GM19372 (cell line): ENCODE measurements around the gene FHAD1.

Experiments used
- ATAC-seq: cut with Tn5 transposase; IDR thresholded peaks from one replicate; pipeline ENCODE4 v1.9.1; 2021; ENCODE audit warnings: mild to moderate bottlenecking, low read depth, moderate library complexity; ENCODE audit not compliant: unreplicated experiment

FHAD1 gene

DNA sequence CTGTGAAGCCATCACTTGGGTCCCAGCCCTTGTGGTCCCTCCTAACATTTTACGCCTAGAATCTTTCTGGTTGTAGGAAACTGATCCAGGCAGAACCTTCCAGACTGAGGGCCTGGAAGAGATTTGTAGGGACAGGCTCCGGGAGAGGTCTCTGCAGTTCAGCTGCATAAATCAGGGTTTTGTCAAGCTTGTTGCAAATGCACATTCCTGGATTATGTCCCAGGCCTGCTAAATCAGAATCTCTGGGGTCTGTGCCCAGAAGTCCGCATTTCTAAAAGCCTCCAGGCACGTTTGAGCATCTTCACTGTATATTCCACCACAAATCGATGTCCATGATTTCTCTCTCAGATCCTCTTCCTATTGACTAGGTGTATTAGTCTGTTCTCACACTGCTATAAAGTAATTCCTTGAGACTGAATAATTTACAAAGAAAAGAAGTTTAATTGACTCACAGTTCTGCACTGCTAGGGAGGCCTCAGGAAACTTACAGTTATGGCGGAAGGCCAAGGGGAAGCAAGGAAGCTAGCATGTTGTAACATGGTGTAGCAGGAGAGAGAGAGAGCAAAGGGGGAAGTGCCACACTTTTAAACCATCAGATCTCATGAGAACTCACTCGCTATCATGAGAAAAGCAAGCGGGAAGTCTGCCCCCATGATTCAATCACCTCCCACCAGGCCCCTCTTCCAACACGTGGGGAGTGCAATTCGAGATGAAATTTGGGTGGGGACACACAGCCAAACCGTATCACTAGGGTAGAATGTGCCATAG, 1.2 kb upstream of the FHAD1 start:
- no peak for ATAC-seq

DNA sequence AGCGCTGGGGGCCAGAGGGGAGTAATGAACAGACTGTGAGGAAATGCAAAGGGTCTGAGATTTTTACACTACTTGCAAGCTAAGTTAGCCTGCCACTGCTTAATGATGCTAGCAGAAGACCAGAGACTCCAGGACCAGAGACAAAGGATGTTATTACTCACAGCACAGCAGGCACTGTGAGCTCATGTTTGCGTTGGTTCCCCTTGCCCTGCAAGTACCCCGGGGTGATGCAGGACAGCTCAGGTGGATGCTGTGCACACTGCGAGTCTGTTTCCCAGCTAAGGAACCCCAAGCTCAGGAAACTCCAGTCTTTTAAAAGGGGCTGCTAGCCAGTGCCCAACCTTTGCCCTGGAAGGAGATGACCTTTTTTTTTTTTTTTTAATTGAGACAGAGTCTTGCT, 1.2 kb downstream of the FHAD1 start:
- no peak for ATAC-seq

DNA sequence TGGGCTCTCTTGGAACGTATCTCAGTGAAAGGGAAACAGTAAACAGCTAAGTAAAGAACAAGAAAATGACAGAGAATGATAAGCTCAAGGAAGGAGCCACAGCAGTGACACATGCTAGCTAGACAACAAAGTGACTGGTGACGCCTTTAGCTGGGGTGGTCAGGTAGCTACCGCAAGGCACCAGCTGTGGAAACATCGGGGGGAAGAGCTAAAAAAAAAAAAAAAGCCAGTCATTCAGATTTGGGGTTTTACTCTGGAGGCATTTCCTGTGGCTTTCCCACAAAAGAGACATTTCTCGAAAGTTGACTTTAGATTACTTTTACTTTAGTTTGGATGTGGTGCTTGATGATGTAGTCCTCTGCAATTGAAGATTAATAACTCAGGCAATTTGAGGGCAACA, 2.1 kb downstream of the FHAD1 start:
- ATAC-seq: no peak

DNA sequence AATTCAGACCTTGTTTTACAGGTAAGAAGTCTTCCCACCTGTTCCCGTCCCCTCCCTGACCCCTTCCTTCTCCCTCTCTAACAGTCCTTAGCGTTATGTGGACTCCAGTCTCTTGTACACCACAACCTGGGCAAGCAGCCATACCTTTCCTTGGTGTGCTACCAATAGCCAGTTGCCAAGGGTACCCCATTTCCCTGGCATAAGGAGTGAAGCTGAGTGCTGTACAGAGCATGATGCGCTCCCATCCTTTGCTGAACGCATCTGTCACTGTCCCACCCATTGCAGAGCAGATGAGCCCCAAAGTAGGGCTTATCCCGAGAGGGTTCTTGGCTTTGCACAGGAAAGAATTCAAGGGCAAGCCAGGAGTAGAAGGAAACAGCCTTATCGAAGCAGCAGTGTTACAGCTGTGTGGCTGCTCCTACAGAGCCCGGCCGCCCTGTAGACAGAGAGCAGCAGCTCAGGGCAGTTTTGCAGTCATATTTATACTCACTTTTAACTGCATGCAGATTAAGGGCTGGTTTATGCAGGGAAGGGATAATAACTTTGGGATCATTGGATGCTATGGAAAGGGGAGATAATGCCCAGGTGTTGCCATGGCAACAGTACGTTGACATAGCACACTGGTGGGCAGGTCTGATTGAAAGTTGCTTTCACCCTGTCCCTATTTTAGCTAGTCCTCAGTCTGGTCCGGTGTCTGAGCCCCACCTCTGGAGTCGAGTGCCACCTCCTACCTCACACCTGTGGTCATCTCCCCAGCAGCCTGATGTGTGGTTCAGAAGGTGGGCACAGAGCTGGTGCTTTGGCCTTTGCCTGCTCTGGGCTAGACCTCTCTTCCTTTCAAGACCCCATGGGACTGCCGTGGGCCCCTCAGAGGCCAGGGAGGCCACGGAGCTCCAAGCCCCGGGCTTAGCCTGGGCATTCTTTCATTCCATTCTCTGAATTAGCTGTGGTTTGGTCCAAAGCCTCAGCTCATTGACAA, 5.1 kb downstream of the FHAD1 start:
- no peak for ATAC-seq

DNA sequence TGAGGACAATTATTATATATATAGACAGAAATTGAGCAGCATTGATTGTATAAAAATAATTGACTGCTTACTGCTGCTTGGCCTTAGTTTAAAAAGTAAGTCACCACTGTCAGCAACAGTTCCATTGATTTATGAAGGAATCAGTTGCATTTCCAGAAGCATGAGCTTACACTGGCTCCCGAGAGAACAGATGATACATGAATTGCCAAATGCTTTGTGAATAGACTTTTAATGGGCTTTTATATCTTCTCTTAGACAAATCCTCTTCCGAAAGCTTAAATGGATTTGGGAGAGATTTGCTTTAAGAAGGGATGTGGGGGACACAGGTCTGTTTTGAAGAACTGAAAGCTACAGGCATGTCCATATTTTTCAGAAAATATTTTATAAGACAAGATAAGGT, 7.5 kb downstream of the FHAD1 start:
- no peak for ATAC-seq

DNA sequence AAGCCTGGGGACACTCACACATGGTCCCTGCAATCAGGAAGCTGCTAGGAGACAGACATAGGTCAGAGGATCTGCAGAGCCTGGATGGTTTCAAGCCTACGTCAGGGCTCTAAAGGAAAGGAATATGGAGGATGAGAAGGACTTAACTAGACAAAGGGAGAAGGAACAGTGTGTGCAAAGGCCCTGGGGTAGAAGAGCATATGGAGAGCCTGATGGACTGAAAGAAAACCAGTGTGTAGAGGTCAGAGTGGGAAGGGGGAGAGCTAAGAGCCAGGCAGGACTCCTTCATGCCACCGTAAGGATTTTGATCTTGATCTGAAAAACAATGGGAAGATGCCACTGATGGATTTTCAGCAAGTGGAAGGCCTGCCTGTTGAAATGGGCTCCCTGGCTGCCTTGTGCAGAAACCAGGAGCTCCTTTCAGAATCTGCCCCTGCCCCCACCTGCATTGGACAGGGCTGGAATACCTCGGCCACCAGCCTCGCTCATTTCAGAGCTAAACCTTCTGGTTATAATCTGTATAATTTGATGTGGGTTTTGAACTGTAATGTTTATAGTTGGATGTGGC, 8.6 kb downstream of the FHAD1 start:
- no peak for ATAC-seq

DNA sequence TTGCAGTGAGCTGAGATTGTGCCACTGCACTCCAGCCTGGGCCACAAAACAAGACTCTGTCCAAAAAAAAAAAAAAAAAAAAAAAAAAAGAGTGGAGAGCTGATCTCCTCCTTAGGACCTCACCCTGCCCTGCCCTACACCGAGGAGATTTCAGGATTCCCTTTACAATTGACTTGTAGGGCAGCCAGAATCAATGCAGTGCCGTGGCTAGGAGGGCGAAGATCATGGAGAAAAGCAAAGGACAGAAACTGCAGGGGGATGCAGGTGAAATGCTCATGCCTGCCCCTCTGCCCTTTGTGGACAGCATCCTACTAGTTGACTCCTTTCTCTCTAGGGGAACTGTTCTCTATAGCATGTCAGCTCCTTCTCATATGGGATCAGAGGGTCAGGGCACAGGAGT, 9.6 kb downstream of the FHAD1 start:
- no peak for ATAC-seq

DNA sequence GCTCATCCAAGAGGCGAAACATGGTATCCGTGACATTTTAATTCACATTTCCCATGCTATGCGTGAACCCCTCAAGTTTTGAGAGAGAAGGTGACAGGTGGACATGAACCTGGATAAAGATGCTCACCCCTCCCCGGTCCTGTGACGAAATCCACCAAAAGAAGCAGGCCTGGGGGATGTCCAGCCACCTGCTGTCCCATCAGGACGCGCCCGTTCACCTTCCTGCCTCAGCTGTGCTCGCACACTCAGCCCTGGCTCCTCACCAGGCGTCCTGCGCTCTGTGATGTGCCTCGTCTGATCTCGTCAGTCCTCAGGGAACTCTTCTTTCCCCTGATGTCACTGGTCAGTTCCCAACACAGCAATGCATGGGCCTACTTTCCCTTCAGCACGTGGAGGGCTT, 10.3 kb downstream of the FHAD1 start:
- no peak for ATAC-seq

DNA sequence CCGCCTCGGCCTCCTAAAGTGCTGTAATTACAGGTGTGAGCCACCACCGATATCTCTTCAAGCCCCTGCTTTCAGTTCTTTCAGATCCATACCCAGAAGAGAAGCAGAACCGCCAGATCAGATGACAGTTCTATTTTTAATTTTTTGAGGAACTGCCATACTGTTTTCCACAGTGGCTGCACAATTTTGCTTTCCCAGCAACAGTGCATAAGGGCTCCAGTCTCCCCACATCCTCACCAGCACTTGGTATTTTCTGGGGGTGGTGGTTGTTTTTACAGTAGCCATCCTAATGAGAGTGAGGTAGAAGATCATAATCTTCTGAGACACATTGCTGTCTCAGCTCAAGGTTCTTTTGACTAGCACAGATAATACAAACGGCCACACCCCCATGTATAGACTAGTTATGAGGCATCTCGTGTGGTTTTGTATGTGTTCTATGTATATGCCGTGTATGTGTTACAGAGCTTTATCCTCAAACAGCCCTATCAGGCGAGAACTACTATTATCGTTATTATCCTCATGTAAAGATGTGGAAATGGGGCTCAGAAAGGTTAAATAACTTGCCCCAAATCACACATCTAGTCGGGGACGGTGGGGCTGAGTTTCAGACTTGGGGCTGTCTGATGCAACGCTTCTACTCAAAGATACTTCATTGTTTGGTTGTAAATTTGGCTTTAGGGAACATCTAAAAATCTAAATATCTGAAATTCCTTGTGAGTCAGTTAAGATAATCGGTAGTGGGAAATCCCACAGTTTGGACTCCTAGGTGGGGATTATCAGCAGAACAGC, 12.0 kb downstream of the FHAD1 start:
- ATAC-seq: no peak

DNA sequence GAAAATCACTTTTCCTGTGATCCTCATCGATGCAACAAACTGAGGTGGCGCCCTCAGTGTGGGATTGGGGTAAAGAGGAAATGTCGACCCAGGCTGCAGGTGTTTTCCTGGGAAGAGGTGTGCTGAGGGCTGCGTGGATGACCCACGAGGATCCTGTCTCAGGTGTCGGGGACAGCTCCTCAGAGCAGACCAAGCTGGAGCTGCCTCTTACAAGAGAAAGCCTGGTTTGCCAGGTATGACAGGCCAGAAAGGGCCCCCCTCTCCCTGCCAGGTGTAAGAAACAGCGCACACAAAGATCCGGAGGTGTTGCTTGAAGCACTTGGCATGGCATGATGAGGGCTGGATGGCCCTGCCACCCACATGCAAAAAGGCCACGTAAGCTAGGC, 12.6 kb downstream of the FHAD1 start:
- no peak for ATAC-seq

DNA sequence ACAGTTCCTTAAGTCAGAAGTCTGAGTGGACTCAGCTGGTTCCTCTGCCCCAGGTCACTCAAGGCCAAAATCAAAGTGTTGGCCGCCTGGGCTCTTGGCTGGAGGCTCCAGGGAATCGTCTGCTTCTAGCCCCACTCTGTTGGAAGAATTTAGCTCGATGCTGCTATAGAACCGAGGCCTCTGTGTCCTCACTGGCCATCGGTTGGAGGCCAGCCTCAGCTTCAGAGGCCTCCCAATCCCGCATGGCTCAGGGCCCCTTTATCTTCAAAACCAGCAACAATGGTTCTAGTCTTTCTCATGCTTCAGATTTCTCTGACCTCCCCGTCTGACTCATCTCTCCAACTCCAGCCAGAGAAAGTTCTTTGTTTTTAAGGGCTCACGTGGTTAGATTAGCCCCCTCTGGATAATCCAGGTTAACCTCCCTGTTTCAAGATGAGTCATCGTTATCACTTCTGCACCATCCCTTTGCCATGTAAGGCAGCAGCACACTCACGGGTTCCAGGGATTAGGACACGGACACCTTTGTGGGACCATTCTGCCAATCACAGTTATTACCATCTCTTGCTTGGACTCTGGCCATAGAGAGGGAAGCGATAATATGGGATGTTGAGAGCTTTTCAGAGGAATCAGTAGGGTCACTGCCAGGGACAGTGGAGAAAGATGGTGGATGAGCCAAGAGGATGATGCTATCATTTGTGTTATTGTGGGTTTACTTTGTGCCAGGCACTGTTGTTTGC, 13.6 kb downstream of the FHAD1 start:
- ATAC-seq: no peak

DNA sequence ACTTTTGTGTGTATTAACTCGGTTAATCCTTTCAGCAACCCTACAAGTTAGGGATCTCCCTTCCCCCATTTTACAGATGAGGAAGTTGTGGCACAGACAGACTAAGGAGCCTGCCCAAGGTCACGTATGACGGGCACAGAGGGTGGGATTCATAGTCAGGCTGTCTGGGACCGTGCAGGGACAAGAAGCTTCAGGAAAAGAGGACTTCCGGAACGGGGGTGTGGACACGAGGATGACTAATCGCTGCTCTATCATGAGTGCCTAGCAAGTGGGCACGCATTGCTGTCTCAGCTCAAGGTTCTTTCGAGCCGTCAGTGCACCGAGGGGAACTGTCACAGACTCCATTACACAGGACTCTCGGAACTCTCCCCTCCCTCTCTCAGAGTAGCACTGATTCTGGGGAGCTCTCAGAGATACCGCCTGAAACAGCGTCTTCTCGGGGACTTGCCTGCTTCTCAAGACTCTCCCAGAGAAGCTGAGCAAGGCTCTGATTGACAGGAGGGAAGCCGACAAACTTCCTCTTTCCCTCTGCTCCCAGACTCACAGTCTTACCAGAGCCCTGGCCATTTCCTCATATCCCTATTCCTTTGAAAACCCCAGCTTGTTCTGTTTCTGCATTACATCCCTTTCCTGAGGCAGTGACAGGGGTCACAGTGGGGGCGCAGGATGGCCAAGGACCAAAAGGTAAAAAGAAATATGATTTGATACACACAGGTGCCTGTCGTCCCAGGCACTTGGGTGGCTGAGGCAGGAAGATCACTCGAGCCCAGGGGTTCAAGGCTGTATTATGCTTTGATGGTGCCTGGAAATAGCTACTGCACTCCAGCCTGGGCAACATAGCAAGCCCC, 14.4 kb downstream of the FHAD1 start:
- ATAC-seq: no peak

DNA sequence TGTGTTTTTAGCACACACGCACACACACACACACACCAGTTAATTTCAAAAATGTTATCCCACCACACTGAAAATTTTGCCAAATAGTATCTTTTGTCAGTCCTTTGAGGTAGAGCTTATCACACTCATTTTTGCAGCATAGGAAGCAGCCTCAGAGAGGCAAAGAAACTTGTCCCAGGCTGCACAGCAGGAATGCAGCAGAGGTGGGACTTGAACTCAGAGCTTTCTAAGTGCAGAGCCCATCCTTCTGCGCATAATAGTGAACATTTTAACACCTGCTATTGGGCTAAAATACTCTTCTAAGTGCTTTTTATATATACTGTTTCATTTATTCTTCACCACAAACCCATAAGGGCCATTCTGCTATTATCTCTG, 15.0 kb downstream of the FHAD1 start:
- ATAC-seq: no peak

DNA sequence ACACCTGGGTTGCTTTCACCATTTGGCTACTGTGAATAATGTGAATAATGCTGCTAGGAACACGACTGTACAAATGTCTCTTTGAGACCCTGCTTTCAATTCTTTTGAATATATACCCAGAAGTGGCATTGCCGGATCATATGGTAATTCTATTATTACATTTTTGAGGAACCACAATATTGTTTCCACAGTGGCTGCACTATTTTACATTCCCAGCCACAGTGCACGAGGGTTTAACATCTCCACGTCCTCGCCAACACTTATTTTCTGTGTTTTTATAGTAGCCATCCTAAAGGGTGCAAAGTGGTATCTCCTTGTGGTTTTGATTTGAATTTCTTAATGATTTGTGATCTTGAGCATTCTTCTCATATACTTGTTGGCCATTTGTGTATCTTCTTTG, 15.7 kb downstream of the FHAD1 start:
- ATAC-seq: no peak

DNA sequence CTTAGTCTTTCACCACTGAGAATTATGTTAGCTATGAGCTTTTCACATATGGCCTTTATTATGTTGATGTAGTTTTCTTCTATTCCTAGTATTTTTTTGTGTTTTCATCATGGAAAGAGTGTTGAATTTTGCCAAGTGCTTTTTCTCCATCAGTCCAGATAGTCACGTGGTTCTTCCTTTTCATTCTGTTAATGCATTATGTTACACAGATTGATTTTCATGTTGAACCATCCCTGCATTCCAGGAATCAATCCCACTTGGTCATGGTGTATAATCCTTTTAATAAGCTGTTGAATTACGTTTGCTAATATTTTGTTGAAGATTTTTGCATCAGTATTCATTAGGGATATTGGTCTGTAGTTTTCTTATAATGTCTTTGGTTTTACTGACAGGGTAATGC, 17.7 kb downstream of the FHAD1 start:
- ATAC-seq: no peak

DNA sequence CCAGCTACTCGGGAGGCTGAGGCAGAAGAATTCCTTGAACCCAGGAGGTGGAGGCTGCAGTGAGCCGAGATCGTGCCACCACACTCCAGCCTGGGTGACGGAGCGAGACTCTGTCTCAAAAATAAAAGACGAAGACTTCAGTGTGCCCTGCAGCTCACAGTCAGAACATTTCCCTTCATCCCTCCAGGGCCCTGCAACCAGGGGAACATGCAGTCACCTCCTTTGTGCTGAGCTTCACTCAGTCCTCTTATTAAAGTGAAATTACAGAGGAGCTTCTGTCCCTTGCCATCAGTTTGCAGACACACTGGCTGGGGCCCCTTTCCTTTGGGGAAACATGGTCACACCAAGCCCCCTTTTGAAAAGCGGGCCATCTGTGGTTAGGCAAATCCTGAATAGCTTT, 24.2 kb downstream of the FHAD1 start:
- ATAC-seq: no peak

DNA sequence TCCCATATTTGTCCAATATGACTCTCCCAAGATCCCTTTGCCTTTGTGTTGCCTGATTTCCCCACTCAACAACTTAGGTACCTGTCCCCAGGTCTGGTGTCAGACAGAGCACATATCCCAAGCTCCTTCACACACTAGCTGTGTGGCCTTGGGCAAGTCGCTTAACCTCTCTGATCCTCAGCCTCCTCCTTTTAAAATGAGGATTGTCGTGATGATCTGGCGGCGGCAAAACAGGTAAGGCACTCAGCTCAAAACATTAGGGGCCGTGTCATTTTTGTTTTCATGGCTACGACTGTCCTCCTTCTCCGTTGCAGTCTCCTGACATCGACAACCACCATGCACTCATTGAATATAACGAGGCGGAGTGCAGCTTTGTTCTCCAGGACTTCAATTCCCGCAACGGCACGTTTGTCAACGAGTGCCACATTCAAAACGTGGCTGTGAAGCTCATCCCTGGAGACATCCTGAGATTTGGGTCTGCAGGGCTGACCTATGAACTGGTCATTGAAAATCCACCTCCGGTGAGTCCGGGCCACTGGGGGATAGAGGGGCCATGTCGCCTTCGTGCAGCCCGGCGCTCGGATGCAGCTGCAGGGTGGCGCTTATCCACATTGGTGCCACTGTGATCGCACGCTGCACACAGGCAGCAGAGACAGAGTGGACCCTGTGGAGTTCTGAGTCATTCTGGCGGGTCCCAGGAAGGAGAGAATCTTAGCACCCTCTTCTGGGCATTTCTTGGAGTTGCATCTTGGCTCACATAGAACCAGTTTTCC, 25.2 kb downstream of the FHAD1 start:
- ATAC-seq: no peak

DNA sequence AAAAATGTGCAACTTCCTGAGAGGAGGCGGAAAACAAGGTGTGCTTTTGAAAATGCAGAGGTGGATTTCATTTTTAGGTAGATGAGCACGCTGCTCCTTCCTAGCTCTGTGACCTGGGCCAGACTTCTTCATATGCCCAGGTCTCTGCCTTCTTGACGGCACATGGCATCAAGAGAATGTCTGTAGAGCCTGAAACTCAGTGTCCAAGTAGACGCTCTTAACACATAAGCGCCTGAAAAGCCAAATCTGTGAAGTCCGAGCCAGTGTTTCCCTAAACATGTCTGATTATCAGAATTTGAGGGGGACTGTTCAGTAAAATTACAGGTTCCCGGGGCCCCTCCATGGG, 25.7 kb downstream of the FHAD1 start:
- no peak for ATAC-seq

DNA sequence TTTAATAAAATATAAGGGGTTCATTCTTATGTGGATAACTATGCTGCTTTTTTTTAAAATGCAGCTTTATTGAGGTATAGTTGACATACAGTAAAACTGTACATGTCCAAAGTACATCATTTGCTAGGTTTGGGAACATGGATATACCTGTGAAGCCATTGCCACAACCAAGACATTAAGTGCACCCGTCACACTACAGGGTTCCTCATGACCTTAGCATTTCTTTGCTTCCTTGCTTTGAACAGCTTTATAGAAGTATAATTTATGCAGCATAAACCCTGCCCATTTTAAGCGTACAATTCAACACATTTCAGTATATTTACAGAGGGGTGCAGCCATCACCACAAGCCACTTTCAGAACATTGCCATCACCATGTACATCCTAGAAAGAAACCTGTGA, 26.3 kb downstream of the FHAD1 start:
- ATAC-seq: no peak
